ENCODE results near the gene ADPRH.
"Not testable (repeated sequence)": the region's sequence is repeated elsewhere in the genome, so short reads cannot be mapped to it uniquely, and the experiment has no call there.

ADPRH gene

DNA sequence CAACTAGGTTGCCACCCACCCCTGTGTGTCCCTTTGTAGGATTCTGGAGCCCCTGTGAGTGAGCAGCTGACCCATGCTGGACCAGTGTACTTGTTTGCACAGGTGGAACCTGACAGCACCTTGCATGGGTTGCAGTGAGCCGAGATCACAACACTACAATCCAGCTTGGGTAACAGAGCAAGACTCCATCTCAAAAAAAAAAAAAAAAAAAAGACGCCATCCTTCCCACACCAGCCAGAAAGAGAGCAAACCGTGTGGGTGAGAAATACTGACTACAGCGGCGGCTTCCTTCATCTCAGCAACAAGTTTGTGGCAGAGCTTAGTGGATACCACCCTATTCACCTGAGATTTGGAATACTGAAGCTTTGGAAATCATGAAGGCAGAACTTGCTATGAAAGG is 19.1 kb upstream of the ADPRH start:
- no peak for DNase-seq

DNA sequence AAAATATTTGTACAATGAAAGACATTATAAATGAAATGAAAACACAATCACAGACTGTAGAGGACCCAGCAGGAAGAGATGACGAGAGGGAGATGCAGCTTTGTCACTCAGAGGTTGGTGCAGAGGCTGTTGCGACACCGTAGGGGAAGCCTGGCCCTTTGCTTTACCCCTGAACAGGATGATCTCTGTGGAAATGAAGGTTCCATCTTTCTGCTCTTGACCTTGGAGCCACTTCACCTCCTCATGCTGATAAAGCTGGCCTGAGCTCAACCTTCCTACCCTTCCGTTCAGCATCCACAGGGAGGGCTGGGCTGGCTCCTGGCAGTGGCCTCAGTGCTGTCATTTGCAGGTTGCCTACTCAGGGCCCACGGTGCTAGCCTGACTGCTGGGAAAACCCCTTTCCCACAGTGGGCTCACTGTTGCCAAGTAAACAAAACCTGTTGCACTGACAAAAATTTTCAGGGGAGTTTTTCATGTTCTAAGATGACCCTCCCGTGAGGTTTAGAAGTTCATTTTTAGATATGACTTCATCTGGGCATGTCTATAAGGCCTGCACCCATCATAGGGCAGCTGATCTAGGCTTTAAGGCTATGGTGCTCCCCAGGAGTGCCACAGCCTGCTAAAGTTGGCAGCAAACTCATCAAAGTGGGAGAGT is 16.9 kb upstream of the ADPRH start:
- peak; percentile 70 for DNase-seq

DNA sequence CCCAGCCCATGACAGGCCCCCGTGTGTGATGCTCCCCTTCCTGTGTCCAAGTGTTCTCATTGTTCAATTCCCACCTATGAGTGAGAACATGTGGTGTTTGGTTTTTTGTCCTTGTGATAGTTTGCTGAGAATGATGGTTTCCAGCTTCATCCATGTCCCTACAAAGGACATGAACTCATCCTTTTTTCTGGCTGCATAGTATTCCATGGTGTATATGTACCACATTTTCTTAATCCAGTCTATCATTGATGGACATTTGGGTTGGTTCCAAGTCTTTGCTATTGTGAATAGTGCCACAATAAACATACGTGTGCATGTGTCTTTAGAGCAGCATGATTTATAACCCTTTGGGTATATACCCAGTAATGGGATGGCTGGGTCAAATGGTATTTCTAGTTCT is 16.0 kb upstream of the ADPRH start:
- DNase-seq, result not testable (repeated sequence)

DNA sequence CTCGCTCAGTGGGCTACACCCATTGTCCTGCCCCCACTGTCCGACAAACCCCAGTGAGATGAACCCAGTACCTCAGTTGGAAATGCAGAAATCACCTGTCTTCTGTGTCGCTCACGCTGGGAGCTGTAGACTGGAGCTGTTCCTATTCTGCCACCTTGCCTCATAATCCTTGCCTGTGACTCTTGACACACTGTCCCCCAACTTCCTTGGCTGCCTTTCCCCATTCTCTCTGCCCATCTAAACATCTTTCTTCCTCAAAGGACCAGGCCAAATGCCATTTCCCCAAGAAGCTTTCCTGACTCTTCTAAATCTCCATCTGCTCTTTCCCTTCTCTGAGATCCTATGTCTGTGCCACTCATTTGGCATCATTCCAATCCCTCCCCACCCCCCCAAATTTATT is 10.1 kb upstream of the ADPRH start:
- no peak for DNase-seq

DNA sequence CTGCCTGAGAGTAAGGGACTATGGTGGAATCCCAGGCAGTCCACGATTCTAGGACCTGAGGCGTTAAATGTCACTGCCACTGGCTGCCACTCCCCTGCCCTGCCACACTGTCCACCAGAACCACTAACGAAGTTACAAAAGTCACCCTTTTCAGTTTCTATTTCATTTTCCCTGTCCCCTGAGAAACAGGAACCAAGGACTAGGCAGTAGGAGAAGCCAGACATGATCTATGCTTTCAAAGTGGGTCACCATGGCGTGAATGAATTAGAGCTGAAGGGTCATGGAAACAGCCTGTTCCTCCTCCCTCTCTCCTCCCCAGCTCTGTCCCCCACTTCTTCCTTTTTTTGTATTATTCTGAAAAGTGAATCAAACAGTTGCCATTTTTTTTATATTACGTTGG is 9.1 kb upstream of the ADPRH start:
- peak; percentile 29 for DNase-seq

DNA sequence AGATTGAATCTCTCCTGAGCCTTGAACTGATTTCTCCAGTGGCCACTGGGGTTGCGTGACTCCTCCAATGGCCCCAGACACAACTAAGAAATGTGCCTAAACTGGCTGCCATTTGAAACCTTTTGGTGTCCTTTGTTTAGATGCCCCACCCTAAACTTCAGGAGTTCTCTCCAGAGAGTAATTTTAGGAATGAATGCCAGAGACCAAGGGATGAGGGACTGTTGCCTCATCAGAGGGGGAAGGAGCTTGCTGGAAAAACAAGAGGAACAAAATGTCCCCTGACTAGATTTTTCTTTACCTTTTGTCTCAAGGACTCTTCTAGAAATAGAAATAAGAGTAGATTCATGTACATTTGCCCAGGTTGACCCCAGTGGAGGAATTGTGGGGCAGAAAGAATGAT is 8.1 kb upstream of the ADPRH start:
- no peak for DNase-seq

DNA sequence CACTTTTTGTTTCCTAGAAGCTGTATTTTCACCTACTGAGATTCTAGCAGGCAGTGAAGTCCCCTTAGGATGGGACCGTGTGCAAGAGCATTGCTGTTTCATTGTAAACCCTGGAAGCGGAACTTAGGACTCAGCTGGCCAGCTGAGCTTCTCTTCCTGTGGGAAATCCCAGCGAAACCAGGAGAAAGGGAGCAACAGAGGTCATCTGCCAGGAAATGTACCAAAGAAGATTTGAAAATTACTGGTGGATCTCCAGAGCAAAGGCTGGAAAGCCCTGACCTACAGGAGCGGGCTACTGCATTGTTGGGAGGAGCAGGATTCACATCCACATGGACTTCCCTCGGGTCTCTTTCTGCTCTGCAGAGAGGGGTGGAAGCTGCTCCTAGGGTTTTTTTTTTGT is 7.6 kb upstream of the ADPRH start:
- DNase-seq, result no peak

DNA sequence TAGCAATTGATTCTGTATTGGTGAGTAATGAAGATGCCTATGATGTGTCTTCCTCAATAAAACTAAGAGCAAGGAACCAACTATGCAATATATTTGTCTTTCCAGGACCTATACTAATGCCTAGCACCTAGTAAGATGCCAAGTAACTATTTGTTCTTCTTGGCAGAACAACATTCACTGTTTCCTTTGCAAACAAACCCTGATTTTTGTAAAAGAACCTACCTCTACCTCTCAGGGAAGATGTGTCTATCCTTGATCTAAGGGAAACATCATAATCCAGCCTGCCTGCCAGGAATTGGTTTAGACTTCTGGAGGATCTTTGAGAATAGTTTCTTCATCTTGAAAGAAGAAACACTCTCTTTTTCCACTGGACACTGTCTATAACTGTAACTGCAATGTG is 3.8 kb upstream of the ADPRH start:
- DNase-seq, result no peak

DNA sequence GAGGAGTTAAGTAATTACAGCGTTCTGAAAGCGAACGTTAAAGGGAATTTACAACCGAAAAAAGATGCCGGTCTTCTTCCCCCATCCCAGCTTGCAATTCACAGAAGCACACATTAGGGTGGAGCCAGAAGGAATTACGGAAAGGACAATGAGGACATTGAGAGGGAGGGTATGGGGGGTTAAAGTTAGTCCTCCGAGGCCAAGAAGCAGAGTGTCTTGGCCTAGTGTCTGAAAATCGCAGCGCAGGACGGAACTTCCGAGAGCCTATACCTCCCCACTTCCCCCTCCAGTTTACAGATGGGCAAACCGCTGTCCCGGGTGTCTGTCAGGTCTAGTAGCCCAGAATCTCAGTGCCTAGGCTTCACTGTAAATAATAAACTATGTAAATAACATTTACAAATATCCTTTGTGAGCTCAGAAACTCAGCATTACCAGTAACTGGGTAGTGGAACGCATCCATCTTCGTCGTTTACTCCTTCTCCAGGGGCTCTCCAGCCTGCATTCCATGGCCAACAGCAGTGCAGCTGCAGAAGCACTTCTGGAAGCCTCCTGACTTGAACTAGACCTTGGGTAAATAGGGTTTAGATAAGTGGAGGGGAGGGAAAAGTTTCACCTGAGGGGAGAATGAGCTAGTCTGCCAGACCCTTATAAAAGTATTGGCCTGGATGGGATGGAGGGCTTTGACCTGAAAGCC is 922 bp downstream of the ADPRH start:
- DNase-seq, result peak; percentile 34

DNA sequence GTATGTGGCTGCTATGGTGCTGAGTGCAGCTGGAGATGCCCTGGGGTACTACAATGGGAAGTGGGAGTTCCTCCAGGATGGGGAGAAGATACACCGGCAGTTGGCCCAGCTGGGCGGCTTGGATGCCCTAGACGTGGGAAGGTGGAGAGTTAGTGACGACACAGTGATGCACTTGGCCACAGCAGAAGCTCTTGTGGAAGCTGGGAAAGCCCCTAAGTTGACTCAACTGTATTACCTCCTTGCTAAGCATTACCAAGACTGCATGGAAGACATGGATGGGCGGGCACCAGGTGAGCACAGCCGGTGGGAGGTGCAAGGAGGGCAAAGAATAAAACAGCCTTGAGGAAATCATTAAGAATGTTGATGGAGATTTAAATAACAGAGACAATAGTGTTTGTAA is 2.9 kb downstream of the ADPRH start:
- peak; percentile 22 for DNase-seq

DNA sequence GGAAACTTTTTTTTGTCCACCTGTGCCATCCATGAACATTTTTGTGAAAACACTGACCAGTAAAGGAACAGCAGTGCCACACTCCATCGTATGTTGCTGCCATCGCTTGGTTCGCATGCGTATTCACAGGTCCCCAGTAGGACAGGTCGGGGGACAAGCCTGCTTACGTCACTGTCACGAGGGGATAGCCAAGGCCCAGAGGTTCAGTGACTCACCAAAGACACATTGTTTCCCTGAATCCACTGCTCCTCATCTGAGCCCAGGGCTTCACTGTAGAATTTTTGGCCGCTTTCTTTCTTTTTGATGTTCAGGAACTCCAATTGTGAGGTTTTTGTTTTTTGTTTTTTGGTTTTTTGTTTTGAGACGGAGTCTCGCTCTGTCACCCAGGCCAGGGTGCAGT is 5.9 kb downstream of the ADPRH start:
- DNase-seq, result no peak

DNA sequence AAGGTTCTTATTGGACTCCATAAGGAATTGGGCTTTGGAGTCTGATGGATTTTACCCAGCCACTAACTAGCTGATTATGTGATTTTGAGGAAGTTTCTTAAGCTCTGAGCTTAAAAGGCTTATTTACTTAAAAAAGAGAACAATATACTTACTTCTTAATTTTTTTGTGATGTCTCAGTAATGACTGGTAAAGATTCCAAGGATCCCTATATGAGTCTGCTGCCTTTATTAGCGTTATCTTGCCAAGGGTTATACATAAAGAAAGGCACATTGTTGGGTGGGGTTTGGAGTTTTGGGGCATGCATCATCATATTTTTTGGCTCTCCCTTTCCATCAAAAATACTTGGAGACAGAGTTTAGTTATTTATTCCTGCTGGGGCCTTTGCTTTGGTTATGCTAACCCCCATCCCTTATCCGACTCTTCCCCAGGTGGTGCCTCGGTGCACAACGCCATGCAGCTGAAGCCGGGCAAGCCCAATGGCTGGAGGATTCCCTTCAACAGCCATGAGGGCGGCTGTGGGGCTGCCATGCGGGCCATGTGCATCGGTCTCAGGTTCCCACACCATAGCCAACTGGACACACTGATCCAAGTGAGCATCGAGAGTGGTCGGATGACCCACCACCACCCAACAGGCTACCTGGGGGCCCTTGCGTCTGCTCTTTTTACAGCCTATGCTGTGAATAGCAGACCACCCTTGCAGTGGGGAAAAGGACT is 6.7 kb downstream of the ADPRH start:
- no peak for DNase-seq

DNA sequence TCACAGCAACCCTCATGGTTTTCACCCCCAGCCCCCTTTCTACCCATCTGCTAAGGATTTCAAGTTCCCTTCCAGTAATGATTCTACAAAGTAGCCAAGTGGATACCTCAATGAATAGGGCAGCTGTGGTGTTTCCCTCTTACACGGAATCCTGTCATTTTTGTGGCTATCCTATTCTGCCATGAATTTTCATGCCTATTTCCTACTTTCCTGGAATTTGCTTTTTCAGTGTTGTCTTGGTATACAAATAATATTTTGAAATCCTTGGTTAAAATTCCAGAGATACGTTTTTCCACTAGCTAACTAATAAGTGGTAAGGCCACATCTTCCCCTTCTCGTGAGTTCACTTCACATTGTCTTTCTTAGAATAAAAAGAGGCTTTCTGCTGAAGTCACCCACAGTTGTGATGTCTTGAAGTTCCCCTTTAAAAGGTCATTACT is 7.5 kb downstream of the ADPRH start:
- DNase-seq, result no peak

DNA sequence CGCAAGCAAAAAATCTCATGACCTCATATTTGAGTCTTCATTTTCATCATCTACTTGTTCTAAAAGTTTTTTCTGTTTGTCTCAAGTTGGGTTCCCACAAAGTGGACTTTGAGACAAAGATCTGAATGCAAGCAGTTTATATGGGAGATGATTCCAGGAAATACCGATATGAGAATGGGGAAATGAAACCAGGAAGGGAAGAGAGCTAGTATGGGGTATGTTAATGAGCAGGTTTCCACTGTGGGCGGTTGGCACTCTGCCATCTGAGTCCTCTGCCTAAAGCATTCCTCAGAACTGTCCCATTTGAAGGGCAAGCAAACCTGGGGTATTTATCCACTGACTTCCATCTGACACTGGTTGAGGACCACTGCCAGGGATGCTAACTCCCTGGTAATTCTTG is 8.8 kb downstream of the ADPRH start:
- DNase-seq, result no peak

DNA sequence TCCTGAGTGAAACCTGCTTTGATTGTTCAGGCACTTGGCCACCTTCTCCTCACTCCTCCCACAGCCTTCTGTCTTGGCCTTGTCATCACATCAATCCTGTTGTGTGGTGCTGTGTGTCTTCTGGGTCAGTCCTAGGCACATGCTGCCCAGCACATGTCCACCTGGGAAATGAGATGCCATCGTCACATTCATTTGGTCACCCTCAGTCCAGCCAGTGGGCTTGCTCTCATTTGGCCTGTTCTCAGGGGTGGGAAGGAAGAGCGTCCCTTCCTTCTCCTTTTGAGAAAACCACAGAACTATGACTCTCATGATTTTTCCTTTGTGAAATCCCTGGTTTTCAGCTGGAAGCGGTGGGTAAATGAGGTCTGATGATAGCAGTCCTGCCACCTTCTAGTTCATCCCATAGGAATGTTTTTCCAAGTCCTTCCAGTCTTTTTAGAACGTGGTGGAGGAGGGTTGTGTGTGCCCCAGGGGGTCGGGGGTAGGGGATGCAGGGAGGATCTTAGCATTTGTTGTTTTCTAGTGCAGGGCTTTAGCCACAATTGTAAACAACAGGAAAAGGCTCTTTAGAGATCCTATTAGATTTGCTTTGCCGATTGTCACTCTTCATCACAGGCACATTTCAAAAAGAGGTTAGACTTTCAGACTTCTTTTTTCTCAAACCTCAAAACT is 9.9 kb downstream of the ADPRH start:
- no peak for DNase-seq

DNA sequence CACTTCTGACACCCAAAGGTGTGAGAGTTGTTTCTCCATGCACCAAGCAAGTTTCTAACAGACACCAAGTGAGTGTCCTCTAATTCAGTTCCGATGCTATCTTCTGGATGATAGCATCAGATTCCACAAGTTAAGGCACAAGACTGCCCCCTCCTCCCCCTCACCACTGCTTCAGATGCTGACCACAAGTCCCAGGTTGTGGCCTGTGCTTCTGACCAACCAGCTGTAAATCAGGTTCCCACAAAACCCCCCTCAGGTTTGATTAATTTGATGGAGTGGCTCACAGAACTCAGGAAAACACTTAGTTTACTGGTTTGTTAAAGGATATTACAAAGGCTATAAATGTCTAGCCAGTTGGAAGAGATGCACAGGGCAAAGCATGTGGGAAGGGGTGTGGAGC is 11.4 kb downstream of the ADPRH start:
- DNase-seq, result no peak

DNA sequence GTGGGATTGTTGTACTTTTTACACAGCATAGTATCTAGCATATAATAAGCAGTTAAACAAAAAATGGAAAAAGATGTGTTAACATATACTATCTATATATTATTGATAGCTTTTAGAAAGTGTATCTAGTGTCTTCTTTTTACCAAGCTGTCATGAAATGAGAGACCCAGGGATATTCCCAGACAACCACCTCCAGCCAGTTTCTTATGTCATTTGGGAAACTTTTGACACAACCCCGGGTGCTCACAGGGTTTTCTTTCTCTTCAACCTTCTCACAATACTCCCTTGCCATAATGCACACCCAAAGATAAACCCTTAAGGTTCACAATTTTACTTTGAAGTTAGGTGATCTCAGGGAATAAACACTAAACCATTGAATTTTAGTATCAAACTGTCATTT is 13.6 kb downstream of the ADPRH start:
- DNase-seq, result no peak

DNA sequence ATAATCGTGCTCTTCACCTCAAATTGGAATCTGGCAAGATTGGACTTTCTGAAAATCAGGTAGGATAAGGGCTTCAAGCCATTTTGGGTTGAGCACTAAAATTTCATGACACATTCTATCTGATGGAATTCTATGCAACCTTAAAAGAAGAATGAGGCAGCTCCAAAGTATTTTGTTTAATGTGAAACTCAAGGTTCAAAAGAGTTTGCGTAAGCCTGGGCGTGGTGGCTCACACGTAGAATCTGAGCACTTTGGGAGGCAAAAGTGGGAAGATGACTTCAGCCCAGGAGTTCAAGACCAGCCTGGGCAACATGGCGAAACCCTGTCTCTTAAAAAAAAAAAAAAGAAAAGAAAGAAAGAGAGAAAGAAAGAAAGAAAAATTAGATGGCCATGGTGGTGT is 14.8 kb downstream of the ADPRH start:
- no peak for DNase-seq

DNA sequence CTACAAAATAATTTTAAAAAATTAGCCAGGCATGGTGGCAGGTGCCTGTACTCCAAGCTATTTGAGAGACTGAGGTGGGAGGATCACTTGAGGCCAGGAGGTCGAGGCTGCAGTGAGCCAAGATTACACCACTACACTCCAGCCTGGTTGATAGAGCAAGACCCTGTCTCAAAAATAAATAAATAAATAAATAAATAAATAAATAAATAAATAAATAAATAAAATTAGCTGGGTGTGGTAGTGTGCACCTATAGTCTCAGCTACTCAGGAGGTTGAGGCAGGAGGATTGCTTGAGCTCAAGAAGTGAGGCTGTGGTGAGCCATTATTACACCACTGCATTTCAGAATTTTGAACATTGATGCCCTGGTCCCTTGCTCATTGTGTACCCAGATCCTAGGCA is 15.6 kb downstream of the ADPRH start:
- not testable (repeated sequence) for DNase-seq

DNA sequence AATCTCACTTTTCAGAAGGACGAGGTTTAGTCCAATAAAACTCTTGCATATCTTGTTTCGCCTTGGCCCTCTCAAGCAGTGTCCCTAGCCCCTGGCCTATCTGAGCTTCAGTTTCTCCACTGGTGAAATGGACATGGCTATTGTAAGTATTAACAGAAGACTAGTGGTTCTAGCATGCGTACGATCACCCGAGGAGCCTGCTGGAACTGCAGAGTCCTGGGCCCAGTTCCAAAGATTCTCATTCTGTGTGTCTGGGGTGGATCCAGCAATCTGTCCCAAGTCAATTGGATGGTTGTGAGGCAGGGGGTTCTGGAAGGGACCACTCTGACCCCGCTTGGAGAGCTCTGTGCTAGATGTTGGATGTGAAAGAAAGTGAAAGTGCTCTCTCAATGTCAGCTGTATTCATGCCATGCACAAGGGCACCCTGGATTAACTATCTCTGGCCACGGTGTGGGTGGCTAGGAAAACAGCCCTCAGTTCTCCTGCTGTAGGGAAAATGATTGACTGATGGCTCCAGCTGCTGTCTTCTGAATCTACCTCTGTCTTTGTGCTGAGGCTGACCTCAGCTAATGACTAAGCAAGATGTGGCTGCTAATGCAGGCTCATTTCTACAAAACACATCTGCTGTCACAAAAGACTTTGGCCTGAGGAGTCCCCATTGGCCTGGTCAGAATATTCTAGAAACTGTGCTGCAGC is 16.5 kb downstream of the ADPRH start:
- no peak for DNase-seq

DNA sequence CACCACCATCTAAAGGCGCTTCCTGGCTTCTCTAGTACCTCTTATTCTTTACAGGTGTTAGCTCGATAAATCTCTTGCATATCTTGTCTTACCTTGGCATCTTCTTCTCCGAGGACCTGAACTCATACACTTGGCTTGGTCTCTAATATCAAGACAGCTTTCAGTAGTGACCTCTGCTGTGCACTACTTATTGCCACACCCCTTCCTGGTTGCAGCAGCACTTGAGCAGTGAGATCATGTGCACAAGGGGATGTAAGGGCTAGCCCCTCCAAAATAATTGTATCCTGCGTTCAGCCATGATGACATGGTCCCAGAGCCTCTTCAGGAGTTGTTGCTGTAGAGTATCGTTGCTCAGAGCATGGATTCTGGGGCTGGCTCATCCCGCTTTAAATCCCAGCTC is 17.1 kb downstream of the ADPRH start:
- DNase-seq, result no peak

DNA sequence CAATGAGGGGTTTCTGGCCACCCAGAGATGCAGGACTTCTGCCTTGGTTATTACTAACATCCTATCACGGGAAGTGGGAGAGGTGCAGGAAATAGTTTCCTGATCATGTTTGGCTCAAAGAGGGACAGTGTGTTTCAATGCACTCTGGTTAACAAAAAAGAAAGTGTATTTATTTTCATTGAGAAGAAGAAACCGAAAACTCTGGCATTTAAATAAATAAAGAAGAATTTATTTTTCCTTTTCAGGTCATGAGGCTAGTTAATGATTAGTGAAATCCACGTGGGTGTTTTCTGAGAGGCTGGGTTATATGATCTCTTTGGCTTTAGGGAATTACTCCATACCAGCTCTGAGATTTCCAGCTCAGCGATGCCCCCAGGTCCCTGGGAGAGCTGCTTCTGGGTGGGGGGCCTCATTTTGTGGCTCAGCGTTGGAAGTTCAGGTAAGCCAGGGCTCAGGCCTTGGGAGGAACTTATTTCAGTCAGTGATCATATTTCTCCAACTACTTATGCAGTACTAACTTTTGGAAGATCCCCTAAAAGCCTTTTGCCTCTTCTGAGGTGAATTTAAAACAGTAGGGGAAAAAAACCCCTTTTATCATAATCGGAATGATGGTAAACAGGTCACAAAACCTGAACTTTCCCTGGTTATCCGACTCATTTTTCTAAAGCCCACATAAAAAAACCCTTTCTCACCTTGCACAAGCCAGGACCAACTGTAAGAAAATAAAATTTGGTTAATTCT is 18.4 kb downstream of the ADPRH start, which contains the start of gene PLA1A:
Gene PLA1A, plus strand, starts transcription at position 338 of the 741 bp plus-strand sequence. Its CDS starts 29 bp downstream, at position 367.
- no peak for DNase-seq

All from CD4-positive, alpha-beta T cell treated with Interleukin-21 for 1 hour (primary cell).